CD14-positive monocyte (primary cell): ENCODE measurements around the gene C18orf63. TPM values are rescaled to one million over a fixed set of nuclear protein-coding genes. Genes with fewer than 3 reads are reported as not detected.

Experiments used
- DNase-seq, 3 donors: peaks; one replicate each; pipeline ENCODE4 v3.0.0-alpha.2; 2011 to 2022
- H2AFZ ChIP-seq: 2 replicates; pipeline ENCODE4 v1.6.0; 2012; ENCODE audit warnings: mild to moderate bottlenecking, low read depth, low read length, inconsistent platforms; ENCODE audit not compliant: insufficient read depth, poor library complexity, severe bottlenecking
- H3K27ac ChIP-seq, 2 donors: 1 replicate in 1 of 2; 2 replicates in 1 of 2; pipeline ENCODE4 v1.5.1; 2012 to 2013; ENCODE audit warnings: low read length in 2 of 2, control low read depth in 1 of 2, inconsistent platforms in 1 of 2, low read depth in 1 of 2, mild to moderate bottlenecking in 1 of 2
- H3K27me3 ChIP-seq, 2 donors: one replicate each; pipeline versions ENCODE4 v1.6.0 to v1.6.1; 2011 to 2013; ENCODE audit warnings: low read length in 2 of 2; ENCODE audit not compliant: control insufficient read depth in 2 of 2, insufficient read depth in 2 of 2
- H3K36me3 ChIP-seq, 2 donors: replicated peaks in 1 of 2; 1 replicate in 1 of 2; 2 replicates in 1 of 2; pipeline versions ENCODE4 v1.5.1 to v1.6.1; 2012 to 2013; ENCODE audit warnings: low read length in 2 of 2, control low read depth in 1 of 2, inconsistent platforms in 1 of 2, mild to moderate bottlenecking in 1 of 2; ENCODE audit not compliant: insufficient read depth in 2 of 2, control insufficient read depth in 1 of 2
- H3K4me1 ChIP-seq, 2 donors: 1 replicate in 1 of 2; 2 replicates in 1 of 2; pipeline versions ENCODE4 v1.5.1 to v1.6.1; 2012 to 2013; ENCODE audit warnings: low read length in 2 of 2, control low read depth in 1 of 2, inconsistent platforms in 1 of 2, mild to moderate bottlenecking in 1 of 2, moderate library complexity in 1 of 2; ENCODE audit not compliant: insufficient read depth in 2 of 2, control insufficient read depth in 1 of 2
- H3K4me2 ChIP-seq: replicated peaks from 2 replicates; pipeline ENCODE3; 2012; ENCODE audit warnings: low read length, moderate library complexity, mild to moderate bottlenecking; ENCODE audit not compliant: poor library complexity, severe bottlenecking; ENCODE audit errors: extremely low read depth
- H3K4me3 ChIP-seq, 3 experiments: fragments of 200-600 bp in 1 of 3; sonication (generic) in 1 of 3; replicated peaks in 1 of 3; 1 replicate in 2 of 3; 2 replicates in 1 of 3; pipeline ENCODE4 v1.5.1; 2011 to 2013; ENCODE audit warnings: low read length in 3 of 3, mild to moderate bottlenecking in 3 of 3, control low read depth in 2 of 3, low read depth in 2 of 3, inconsistent platforms in 1 of 3, moderate library complexity in 1 of 3
- H3K79me2 ChIP-seq: 2 replicates; pipeline ENCODE4 v1.6.0; 2012; ENCODE audit warnings: mild to moderate bottlenecking, control low read depth, inconsistent platforms, low read length, moderate library complexity; ENCODE audit not compliant: insufficient read depth
- H3K9ac ChIP-seq: 2 replicates; pipeline ENCODE4 v1.6.0; 2017; ENCODE audit warnings: low read length, mild to moderate bottlenecking; ENCODE audit not compliant: insufficient read depth, poor library complexity, severe bottlenecking
- H3K9me3 ChIP-seq, 2 donors: replicated peaks in 1 of 2; 1 replicate in 1 of 2; 2 replicates in 1 of 2; pipeline versions ENCODE4 v1.5.1 to v1.6.1; 2012 to 2013; ENCODE audit warnings: low read length in 2 of 2, control low read depth in 1 of 2; ENCODE audit not compliant: control insufficient read depth in 1 of 2, insufficient read depth in 1 of 2
- H4K20me1 ChIP-seq: 2 replicates; pipeline ENCODE4 v1.6.0; 2012; ENCODE audit warnings: mild to moderate bottlenecking, low read length, control low read depth, moderate library complexity; ENCODE audit not compliant: insufficient read depth
- H3K27ac Mint-ChIP-seq, 7 donors: one replicate each; pipeline ENCODE4 v1.8.0; 2020; ENCODE audit warnings: mild to moderate bottlenecking in 7 of 7, mixed read lengths in 7 of 7, moderate library complexity in 6 of 7, inconsistent platforms in 2 of 7
- H3K27me3 Mint-ChIP-seq, 3 donors: one replicate each; pipeline ENCODE4 v1.8.0; 2021 to 2022; ENCODE audit warnings: low read depth in 3 of 3, mild to moderate bottlenecking in 3 of 3, mixed read lengths in 3 of 3, moderate library complexity in 3 of 3, inconsistent platforms in 1 of 3
- H3K36me3 Mint-ChIP-seq, 2 donors: one replicate each; pipeline ENCODE4 v1.8.0; 2020; ENCODE audit warnings: mixed read lengths in 2 of 2, inconsistent platforms in 1 of 2, mild to moderate bottlenecking in 1 of 2
- H3K4me1 Mint-ChIP-seq: one replicate; pipeline ENCODE4 v1.8.0; 2020; ENCODE audit warnings: mild to moderate bottlenecking, mixed read lengths
- H3K4me3 Mint-ChIP-seq, 2 donors: one replicate each; pipeline ENCODE4 v1.8.0; 2020; ENCODE audit warnings: mild to moderate bottlenecking in 2 of 2, mixed read lengths in 2 of 2, moderate library complexity in 1 of 2
- H3K9me3 Mint-ChIP-seq, 7 donors: one replicate each; pipeline ENCODE4 v1.8.0; 2020 to 2022; ENCODE audit warnings: mixed read lengths in 7 of 7, mild to moderate bottlenecking in 6 of 7, moderate library complexity in 6 of 7, inconsistent platforms in 2 of 7
- CTCF ChIP-seq: fragments of 200-600 bp; IDR thresholded peaks from one replicate; pipeline ENCODE4 v1.8.0; 2022; ENCODE audit warnings: antibody characterized with exemption, mild to moderate bottlenecking
- WGBS: methylation state at CpG from one replicate; pipeline ENCODE4 v1.1.5; 2013; ENCODE audit warnings: missing lambda C conversion rate; ENCODE audit not compliant: insufficient coverage; 5-methylcytosine and 5-hydroxymethylcytosine counted together
- intact Hi-C, 2 donors: fragments of 100-400 bp; cut with micrococcal nuclease; formaldehyde crosslinking; loops; one replicate each; pipeline versions ENCODE4 v1.15.0 to v1.15.1; 2023
- polyA plus RNA-seq, 3 donors: library from polyadenylated mRNA; depleted of rRNA in 1 of 3; unstranded in 2 of 3; stranded (reverse) in 1 of 3; fragments of 300-500 nt in 2 of 3; fragments of >200 nt in 1 of 3; fragmentation: Illumina TruSeq in 2 of 3; gene quantifications; 1 replicate in 2 of 3; 2 replicates in 1 of 3; pipeline ENCODE4 v1.2.3, GENCODE V29; 2012 to 2021

The C18orf63 gene
- polyA plus RNA-seq, 3 donors, result not detected

GRCh38 chr18:74286106-74286855, 29.4 kb upstream of the C18orf63 start:
- 100% methylated on average over 1 of the region's 4 CpGs for WGBS
- no peaks in the 10 kb centered on the region for H4K20me1 ChIP-seq
- H3K36me3 ChIP-seq, result no peaks in the 10 kb centered on the region
- no peaks in the 10 kb centered on the region for H3K9me3 Mint-ChIP-seq
- no peak overlapping the region for H3K4me3 ChIP-seq
- H2AFZ ChIP-seq, result no peak overlapping the region
- H3K36me3 Mint-ChIP-seq, result peaks cover 0 to 5% of the 10 kb centered on the region in 2 donors
- intact Hi-C loops, result no loop called here
- peaks cover 0 to 3% (median 0%) of the 10 kb centered on the region in 3 donors for H3K27me3 Mint-ChIP-seq
- no peaks in the 10 kb centered on the region for H3K27me3 ChIP-seq
- H3K4me1 Mint-ChIP-seq, result peaks cover 39% of the 10 kb centered on the region
- H3K9ac ChIP-seq, result no peak overlapping the region
- DNase-seq, result no peak
- H3K4me3 Mint-ChIP-seq, result no peak overlapping the region
- peaks cover 10 to 28% of the 10 kb centered on the region in 2 donors for H3K4me1 ChIP-seq
- no peak for TF ChIP-seq CTCF
- H3K4me2 ChIP-seq, result no peak overlapping the region
- H3K9me3 ChIP-seq, result no peaks in the 10 kb centered on the region
- no peaks in the 10 kb centered on the region for H3K79me2 ChIP-seq
- no peak overlapping the region for H3K27ac Mint-ChIP-seq
- no peak overlapping the region for H3K27ac ChIP-seq

GRCh38 chr18:74286856-74287255, 28.8 kb upstream of the C18orf63 start:
- Mint-ChIP-seq H3K36me3 (peaks cover 0 to 5% of the 10 kb centered on the region in 2 donors), H3K4me1 (peaks cover 37% of the 10 kb centered on the region), H3K27ac (no peak overlapping the region), H3K9me3 (peaks cover 0 to 2% (median 0%) of the 10 kb centered on the region in 7 donors), H3K4me3 (no peak overlapping the region), H3K27me3 (peaks cover 0 to 5% (median 2%) of the 10 kb centered on the region in 3 donors)
- no peak overlapping the region for H3K4me2 ChIP-seq
- H3K79me2 ChIP-seq, result no peaks in the 10 kb centered on the region
- TF ChIP-seq CTCF, result no peak
- DNase-seq, result no peak
- H2AFZ ChIP-seq, result no peak overlapping the region
- no peak overlapping the region for H3K4me3 ChIP-seq
- H3K27ac ChIP-seq, result no peak overlapping the region
- H3K9me3 ChIP-seq, result no peaks in the 10 kb centered on the region
- no peak overlapping the region for H3K9ac ChIP-seq
- H4K20me1 ChIP-seq, result no peaks in the 10 kb centered on the region
- WGBS, result no CpG with 5 or more reads among the region's 2 CpGs
- intact Hi-C loops, result no loop called here
- peaks cover 12 to 29% of the 10 kb centered on the region in 2 donors for H3K4me1 ChIP-seq
- no peaks in the 10 kb centered on the region for H3K36me3 ChIP-seq
- H3K27me3 ChIP-seq, result no peaks in the 10 kb centered on the region
